ENCODE data around the gene PIGU. TPM values are rescaled to one million over a fixed set of nuclear protein-coding genes. Genes with fewer than 3 reads are reported as not detected.
"Not testable (repeated sequence)": the region's sequence is repeated elsewhere in the genome, so short reads cannot be mapped to it uniquely, and the experiment has no call there.

Gene PIGU
- 10 to 100 TPM in 2 of 6 experiments, 1 to 10 TPM in 4; 4.0 to 14.9 (median 7.3) TPM for total RNA-seq
- long read RNA-seq, partial matches to known transcripts: 0 of 2 reads
- long read RNA-seq, other reads (novel, unspliced or antisense): 0 of 2 reads

GRCh38 chr20:34676642-34677373 lies at the start of gene PIGU:
PIGU (minus strand) TSS chr20:34677092; CDS start chr20:34677085, 7 bp downstream.
- Histone ChIP-seq H3K9me3 (no peaks in the 10 kb centered on the region), H3K36me3 (no peaks in the 10 kb centered on the region), H3K27me3 (no peaks in the 10 kb centered on the region), H3K4me3 (peak within 1 kb of the TSS; percentile 78 to 86 (median 84)), H3K27ac (peak within 1 kb of the TSS; percentile 52 to 68 (median 62)), H3K4me1 (peaks cover 0 to 4% (median 0%) of the 10 kb centered on the region in 4 donors)
- WGBS (ENCODE audit: insufficient coverage, low coverage, low lambda C conversion rate, missing lambda C conversion rate): under 1% methylated on average over 41 of the region's 64 CpGs
- intact Hi-C loops (cut with DNase I): no loop called here
- TF ChIP-seq POLR2A (IDR thresholded peaks at IDR 0.05) (peak; percentile 57), CTCF (IDR thresholded peaks at IDR 0.05) (peak; percentile 19 to 52 (median 34))
- DNase-seq (peak; percentile 97 to 98 (median 98)), ATAC-seq (peak; percentile 97 to 99 (median 98))

GRCh38 chr20:34724172-34724571 lies 47.3 kb upstream of the PIGU start:
- 60% methylated on average over 1 of the region's 3 CpGs for WGBS (ENCODE audit: insufficient coverage, low coverage, low lambda C conversion rate, missing lambda C conversion rate)
- Histone ChIP-seq H3K4me3 (no peak overlapping the region), H3K4me1 (no peaks in the 10 kb centered on the region), H3K9me3 (no peaks in the 10 kb centered on the region), H3K27me3 (no peaks in the 10 kb centered on the region), H3K36me3 (peaks cover 0 to 29% (median 0%) of the 10 kb centered on the region in 4 donors), H3K27ac (no peak overlapping the region)
- ATAC-seq (peak in 2 of 4 donors; percentile 28 to 39), DNase-seq (no peak)
- intact Hi-C loops (cut with DNase I): no loop called here
- TF ChIP-seq CTCF (IDR thresholded peaks at IDR 0.05) (no peak), POLR2A (IDR thresholded peaks at IDR 0.05) (no peak)

- WGBS (ENCODE audit: insufficient coverage, low coverage, low lambda C conversion rate, missing lambda C conversion rate): 40% methylated on average over 3 of the region's 3 CpGs
These were observed 45.7 kb upstream of the PIGU start for GRCh38 chr20:34722560-34722959.

GRCh38 chr20:34720266-34720665 lies 43.4 kb upstream of the PIGU start:
- 28% methylated on average over 2 of the region's 2 CpGs for WGBS (ENCODE audit: insufficient coverage, low coverage, low lambda C conversion rate, missing lambda C conversion rate)
- Histone ChIP-seq H3K27me3 (no peaks in the 10 kb centered on the region), H3K36me3 (peaks cover 0 to 10% (median 0%) of the 10 kb centered on the region in 4 donors), H3K4me1 (peaks cover 0 to 11% (median 4%) of the 10 kb centered on the region in 4 donors), H3K27ac (no peak overlapping the region), H3K4me3 (no peak overlapping the region), H3K9me3 (no peaks in the 10 kb centered on the region)
- peak in 1 of 3 donors; percentile 23 for DNase-seq
- no peak for TF ChIP-seq CTCF (IDR thresholded peaks at IDR 0.05)
- TF ChIP-seq POLR2A (IDR thresholded peaks at IDR 0.05): no peak
- intact Hi-C loops (cut with DNase I): no loop called here
- peak in 1 of 4 donors; percentile 32 for ATAC-seq

More at GRCh38 chr20:34722560-34722959, 45.7 kb upstream of the PIGU start:
- H3K4me1 ChIP-seq; H3K9me3 ChIP-seq; H3K27me3 ChIP-seq; H3K27ac ChIP-seq; intact Hi-C loops (cut with DNase I); H3K4me3 ChIP-seq: not testable (repeated sequence)
- ATAC-seq: peak in 1 of 4 donors; percentile 13
- DNase-seq: peak in 1 of 3 donors; percentile 15
- H3K36me3 ChIP-seq: peaks cover 0 to 29% (median 0%) of the 10 kb centered on the region in 4 donors

GRCh38 chr20:34719242-34720017 lies 42.5 kb upstream of the PIGU start:
- H3K27ac ChIP-seq: not testable (repeated sequence)

More at GRCh38 chr20:34719242-34720017, 42.5 kb upstream of the PIGU start:
- WGBS (ENCODE audit: insufficient coverage, low coverage, low lambda C conversion rate, missing lambda C conversion rate): 90% methylated on average over 13 of the region's 13 CpGs
- intact Hi-C loops (cut with DNase I); H3K36me3 ChIP-seq; H3K4me3 ChIP-seq; H3K9me3 ChIP-seq; H3K27me3 ChIP-seq; ATAC-seq: not testable (repeated sequence)
- peaks cover 0 to 11% (median 4%) of the 10 kb centered on the region in 4 donors for H3K4me1 ChIP-seq
- DNase-seq: peak in 1 of 3 donors; percentile 6
